CD4-positive, alpha-beta memory T cell (primary cell): ENCODE measurements around the gene BLOC1S4. TPM values are rescaled to one million over a fixed set of nuclear protein-coding genes. Genes with fewer than 3 reads are reported as not detected.
"Not testable (repeated sequence)": the region's sequence is repeated elsewhere in the genome, so short reads cannot be mapped to it uniquely, and the experiment has no call there.

ENCODE experiments used
- CTCF ChIA-PET: fragments of 350-600 bp; sonication (Branson Sonifier 250); formaldehyde crosslinking; loops from one replicate; lab custom pipeline; 2021; ENCODE audit warnings: inconsistent platforms; ENCODE audit not compliant: partially characterized antibody; lab: Charles Lee
- POLR2A ChIA-PET: fragments of 350-600 bp; sonication (Branson Sonifier 250); formaldehyde crosslinking; loops from one replicate; lab custom pipeline; 2021; ENCODE audit not compliant: partially characterized antibody; lab: Charles Lee
- DNase-seq, 5 donors: peaks; one replicate each; pipeline versions ENCODE4 v3.0.0 to v3.0.0-alpha.2; 2020 to 2022; ENCODE audit warnings: mixed read lengths in 1 of 5
- H3K27ac ChIP-seq: one replicate; pipeline ENCODE4 v1.7.0; 2013; ENCODE audit warnings: low read depth, low read length
- H3K27me3 ChIP-seq: 2 replicates; pipeline ENCODE4 v1.7.0; 2013; ENCODE audit warnings: mild to moderate bottlenecking, low read length, moderate library complexity; ENCODE audit not compliant: insufficient read depth
- H3K36me3 ChIP-seq: 2 replicates; pipeline ENCODE4 v1.7.0; 2013; ENCODE audit warnings: mild to moderate bottlenecking, low read length, moderate library complexity; ENCODE audit not compliant: insufficient read depth
- H3K4me1 ChIP-seq: 2 replicates; pipeline ENCODE4 v1.7.0; 2013; ENCODE audit warnings: mild to moderate bottlenecking, low read length, moderate library complexity; ENCODE audit not compliant: insufficient read depth
- H3K4me3 ChIP-seq, 2 donors: one replicate each; pipeline ENCODE4 v1.7.0; 2013; ENCODE audit warnings: low read length in 2 of 2, mild to moderate bottlenecking in 1 of 2
- H3K9me3 ChIP-seq, 2 donors: one replicate each; pipeline ENCODE4 v1.7.0; 2013; ENCODE audit warnings: low read length in 2 of 2, control low read depth in 1 of 2; ENCODE audit not compliant: control insufficient read depth in 1 of 2
- H3K27ac Mint-ChIP-seq, 7 donors: one replicate each; pipeline ENCODE4 v1.8.0; 2020 to 2021; ENCODE audit warnings: mixed read lengths in 7 of 7, mild to moderate bottlenecking in 6 of 7, inconsistent platforms in 3 of 7, moderate library complexity in 3 of 7
- H3K27me3 Mint-ChIP-seq, 2 donors: one replicate each; pipeline ENCODE4 v1.8.0; 2020 to 2021; ENCODE audit warnings: mixed read lengths in 2 of 2
- H3K36me3 Mint-ChIP-seq, 2 donors: one replicate each; pipeline ENCODE4 v1.8.0; 2020 to 2021; ENCODE audit warnings: mixed read lengths in 2 of 2, inconsistent platforms in 1 of 2, mild to moderate bottlenecking in 1 of 2
- H3K4me1 Mint-ChIP-seq, 4 donors: one replicate each; pipeline ENCODE4 v1.8.0; 2020 to 2021; ENCODE audit warnings: mixed read lengths in 4 of 4, mild to moderate bottlenecking in 1 of 4
- H3K4me3 Mint-ChIP-seq, 8 donors: one replicate each; pipeline ENCODE4 v1.8.0; 2020 to 2021; ENCODE audit warnings: mixed read lengths in 8 of 8, mild to moderate bottlenecking in 7 of 8, moderate library complexity in 6 of 8, inconsistent platforms in 3 of 8
- H3K9me3 Mint-ChIP-seq, 8 donors: one replicate each; pipeline ENCODE4 v1.8.0; 2020 to 2021; ENCODE audit warnings: mixed read lengths in 8 of 8, mild to moderate bottlenecking in 5 of 8, inconsistent platforms in 3 of 8, moderate library complexity in 1 of 8
- intact Hi-C: fragments of 100-400 bp; cut with micrococcal nuclease; formaldehyde crosslinking; loops from one replicate; pipeline ENCODE4 v1.15.1; 2023
- polyA plus RNA-seq, 2 donors: library from polyadenylated mRNA; unstranded; fragments of 300-500 nt; fragmentation: Illumina TruSeq; gene quantifications; one replicate each; pipeline ENCODE4 v1.2.3, GENCODE V29; 2021
- total RNA-seq, 2 experiments: library from RNA; stranded (reverse); gene quantifications; one replicate each; pipeline ENCODE4 v1.2.3, GENCODE V29; 2021

Gene BLOC1S4
- total and polyA plus RNA-seq, 4 experiments from 2014 or later: 35.3 to 76.2 (median 55.2) TPM

DNA sequence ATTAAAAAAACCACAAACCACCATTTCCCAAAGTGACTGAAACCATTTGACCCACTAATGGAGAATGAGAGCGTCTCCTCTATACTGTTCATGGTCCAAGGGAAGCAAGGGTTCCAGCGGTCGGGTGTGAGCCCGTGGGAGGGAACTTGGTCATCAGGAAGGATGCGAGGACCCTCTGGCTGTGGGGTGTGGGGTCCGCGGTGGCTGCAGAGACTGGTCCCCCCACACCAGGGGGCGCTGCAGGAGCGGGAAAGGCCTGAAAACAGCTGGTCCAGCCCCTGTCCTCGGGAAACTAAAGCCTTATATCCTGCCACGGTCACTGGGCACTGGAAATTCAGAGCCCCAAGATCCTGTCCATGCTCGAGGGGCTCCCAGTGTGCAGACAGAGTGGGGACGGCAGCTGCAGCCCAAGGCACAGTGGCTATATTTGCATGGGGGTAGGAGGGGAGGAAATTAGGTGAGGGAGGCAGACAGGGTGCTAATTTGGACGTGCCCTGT is 4.3 kb downstream of the BLOC1S4 start:
- H3K4me3 ChIP-seq: no peak overlapping the region
- DNase-seq: peak; percentile 67 to 80 (median 70)
- Mint-ChIP-seq H3K27ac (peak overlapping the region in 6 of 7 donors; percentile 37 to 90 (median 66)), H3K9me3 (peaks cover 0 to 1% (median 0%) of the 10 kb centered on the region in 8 donors), H3K27me3 (no peaks in the 10 kb centered on the region), H3K36me3 (peaks cover 5 to 13% of the 10 kb centered on the region in 2 donors), H3K4me3 (peak overlapping the region in 5 of 8 donors; percentile 43 to 80 (median 64)), H3K4me1 (peaks cover 24 to 41% (median 32%) of the 10 kb centered on the region in 4 donors)
- no peaks in the 10 kb centered on the region for H3K9me3 ChIP-seq
- no peaks in the 10 kb centered on the region for H3K27me3 ChIP-seq
- intact Hi-C loops: loop anchor here (1.0 kb wide), 2 partner anchors 63 to 154 kb away; no protein-coding TSS in a partner anchor
- no peak overlapping the region for H3K27ac ChIP-seq
- no peaks in the 10 kb centered on the region for H3K36me3 ChIP-seq
- peaks cover 35% of the 10 kb centered on the region for H3K4me1 ChIP-seq
- CTCF ChIA-PET: interaction anchor here (0.6 to 7.8 kb wide), 27 partner anchors 8 to 361 kb away, joined by 3 to 293 read pairs (median 4); partner anchors contain the start of genes GRPEL1, MRFAP1L1 and TADA2B
- POLR2A ChIA-PET: interaction anchor here (0.7 to 34.5 kb wide), 10 partner anchors 10 to 351 kb away, joined by 3 to 1401 read pairs (median 4); partner anchors contain the start of genes KIAA0232, MRFAP1L1 and S100P

DNA sequence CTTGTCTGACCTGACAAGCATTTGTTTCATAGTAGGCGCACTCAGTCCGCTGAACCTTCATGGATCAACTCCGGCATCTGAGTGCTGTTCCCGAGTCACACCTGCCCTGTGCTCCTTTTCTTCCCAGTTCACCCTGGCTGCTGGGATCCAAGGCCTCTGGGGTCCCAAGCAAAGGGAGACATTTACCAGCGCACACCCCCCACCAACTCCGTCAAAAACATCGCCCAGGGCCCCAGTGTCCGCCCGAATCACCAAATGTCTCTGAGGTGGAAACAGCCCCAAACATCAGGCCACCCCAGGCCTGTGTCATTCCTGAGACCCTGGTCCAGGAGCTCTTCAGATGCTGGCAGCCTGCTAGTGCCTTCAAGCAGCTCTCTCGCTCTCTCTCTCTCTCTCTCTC is 5.1 kb downstream of the BLOC1S4 start:
- no peaks in the 10 kb centered on the region for H3K9me3 ChIP-seq
- no peaks in the 10 kb centered on the region for H3K27me3 ChIP-seq
- H3K36me3 ChIP-seq: no peaks in the 10 kb centered on the region
- intact Hi-C loops: no loop called here
- peaks cover 5 to 9% of the 10 kb centered on the region in 2 donors for H3K36me3 Mint-ChIP-seq
- no peaks in the 10 kb centered on the region for H3K27me3 Mint-ChIP-seq
- ChIA-PET POLR2A (interaction anchor here (1.9 to 26.2 kb wide), 2 partner anchors 27 to 63 kb away, joined by 5 to 663 read pairs; partner anchors contain the start of gene S100P), CTCF (interaction anchor here (0.9 to 7.8 kb wide), 8 partner anchors 11 to 349 kb away, joined by 3 to 293 read pairs (median 6); partner anchors contain the start of genes GRPEL1 and MRFAP1L1)
- H3K4me1 ChIP-seq: peaks cover 30% of the 10 kb centered on the region
- no peak overlapping the region for H3K4me3 Mint-ChIP-seq
- H3K27ac Mint-ChIP-seq: peak overlapping the region in 3 of 7 donors; percentile 50 to 60 (median 58)
- peaks cover 16 to 33% (median 26%) of the 10 kb centered on the region in 4 donors for H3K4me1 Mint-ChIP-seq
- H3K27ac ChIP-seq: no peak overlapping the region
- DNase-seq: no peak
- no peak overlapping the region for H3K4me3 ChIP-seq
- peaks cover 0 to 1% (median 0%) of the 10 kb centered on the region in 8 donors for H3K9me3 Mint-ChIP-seq

- H3K27me3 Mint-ChIP-seq: no peaks in the 10 kb centered on the region
- CTCF ChIA-PET: interaction anchor here (7.8 kb wide), 1 partner anchor 152 kb away, joined by 293 read pairs; no protein-coding TSS in a partner anchor
- DNase-seq: no peak
- H3K36me3 Mint-ChIP-seq: peaks cover 4 to 5% of the 10 kb centered on the region in 2 donors
- Histone ChIP-seq H3K27me3 (no peaks in the 10 kb centered on the region), H3K4me3 (no peak overlapping the region), H3K36me3 (no peaks in the 10 kb centered on the region), H3K9me3 (no peaks in the 10 kb centered on the region), H3K4me1 (peaks cover 17% of the 10 kb centered on the region), H3K27ac (no peak overlapping the region)
- peak overlapping the region in 1 of 7 donors; percentile 45 for H3K27ac Mint-ChIP-seq
- peak overlapping the region in 1 of 8 donors; percentile 21 for H3K4me3 Mint-ChIP-seq
- peaks cover 0 to 1% (median 0%) of the 10 kb centered on the region in 8 donors for H3K9me3 Mint-ChIP-seq
- peaks cover 17 to 31% (median 23%) of the 10 kb centered on the region in 4 donors for H3K4me1 Mint-ChIP-seq
- POLR2A ChIA-PET: interaction anchor here (26.2 kb wide), 1 partner anchor 29 kb away, joined by 663 read pairs; the partner anchor contains the start of gene S100P
- intact Hi-C loops: no loop called here
Observed at GRCh38 chr4:6722891-6723290, 6.9 kb downstream of the BLOC1S4 start.

DNA sequence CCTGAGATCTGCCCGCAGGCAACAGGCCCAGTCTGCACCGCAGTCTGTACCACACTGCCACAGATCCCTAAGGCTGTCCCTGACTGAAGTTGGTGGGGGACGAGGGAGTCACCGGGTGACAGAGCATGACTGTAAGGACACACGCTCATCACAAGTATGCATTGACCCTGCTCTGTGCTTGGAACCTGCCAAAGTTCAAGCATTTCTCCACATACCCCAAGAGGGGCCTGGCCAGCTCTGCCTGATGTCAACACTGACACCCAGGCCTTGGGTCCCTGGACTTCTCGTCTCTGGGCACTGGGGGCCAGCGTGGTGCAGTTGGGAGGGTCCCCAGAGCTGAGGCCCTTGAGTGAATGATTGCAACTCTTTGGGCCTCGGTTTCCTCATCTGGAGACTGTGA is 7.9 kb downstream of the BLOC1S4 start:
- CTCF ChIA-PET: interaction anchor here (1.8 kb wide), 1 partner anchor 149 kb away, joined by 9 read pairs; no protein-coding TSS in a partner anchor
- DNase-seq: no peak
- H3K9me3 ChIP-seq: no peaks in the 10 kb centered on the region
- H3K9me3 Mint-ChIP-seq: peaks cover 0 to 1% (median 0%) of the 10 kb centered on the region in 8 donors
- H3K27ac Mint-ChIP-seq: no peak overlapping the region
- intact Hi-C loops: no loop called here
- no peak overlapping the region for H3K4me3 Mint-ChIP-seq
- peaks cover 3 to 4% of the 10 kb centered on the region in 2 donors for H3K36me3 Mint-ChIP-seq
- no peaks in the 10 kb centered on the region for H3K27me3 ChIP-seq
- no peak overlapping the region for H3K4me3 ChIP-seq
- no peaks in the 10 kb centered on the region for H3K36me3 ChIP-seq
- no peak overlapping the region for H3K27ac ChIP-seq
- H3K27me3 Mint-ChIP-seq: no peaks in the 10 kb centered on the region
- peaks cover 12% of the 10 kb centered on the region for H3K4me1 ChIP-seq
- H3K4me1 Mint-ChIP-seq: peaks cover 13 to 31% (median 21%) of the 10 kb centered on the region in 4 donors
- POLR2A ChIA-PET: interaction anchor here (26.2 kb wide), 1 partner anchor 30 kb away, joined by 663 read pairs; the partner anchor contains the start of gene S100P

DNA sequence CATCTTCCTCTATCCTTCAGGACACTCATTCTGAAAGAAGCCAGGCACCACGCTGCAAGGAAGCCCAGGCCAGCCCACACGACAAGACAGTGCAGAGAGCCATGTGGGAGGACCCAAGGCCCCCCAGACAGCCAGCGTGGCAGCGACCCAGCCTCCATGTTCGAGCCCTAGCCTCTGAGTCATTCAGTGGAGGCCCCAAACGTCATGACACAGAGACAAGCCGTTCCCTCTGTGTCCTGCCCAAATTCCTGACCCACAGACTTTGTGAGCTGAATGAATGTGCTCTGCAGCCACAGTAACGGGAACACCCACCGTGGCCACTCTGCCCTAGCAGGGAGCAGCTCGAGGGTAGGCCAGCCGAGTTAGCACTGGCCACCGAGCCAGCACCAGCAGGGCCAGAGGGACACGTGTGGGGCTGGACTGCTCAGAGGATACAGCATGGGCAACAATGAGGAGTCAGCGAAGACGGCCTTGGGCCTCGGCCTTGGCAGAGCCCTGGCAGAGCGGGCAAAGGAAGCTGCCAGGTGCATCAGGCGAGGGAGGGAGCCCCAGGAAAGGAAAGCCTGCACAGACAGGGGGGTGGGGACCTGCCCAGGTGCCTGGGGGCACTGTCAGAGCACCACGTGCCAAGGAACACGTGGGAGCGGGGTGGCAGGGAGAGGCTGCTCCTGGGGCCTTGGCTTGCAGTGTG is 8.6 kb downstream of the BLOC1S4 start:
- no peaks in the 10 kb centered on the region for H3K36me3 Mint-ChIP-seq
- peaks cover 0 to 1% (median 0%) of the 10 kb centered on the region in 8 donors for H3K9me3 Mint-ChIP-seq
- H3K27ac Mint-ChIP-seq: no peak overlapping the region
- H3K4me3 Mint-ChIP-seq: peak overlapping the region in 1 of 8 donors; percentile 16
- POLR2A ChIA-PET: no interaction called here
- CTCF ChIA-PET: interaction anchor here (0.8 to 1.8 kb wide), 2 partner anchors 149 to 346 kb away, joined by 4 to 9 read pairs; no protein-coding TSS in a partner anchor
- Histone ChIP-seq H3K4me1 (peaks cover 11% of the 10 kb centered on the region), H3K4me3 (no peak overlapping the region), H3K27me3 (no peaks in the 10 kb centered on the region), H3K27ac (no peak overlapping the region), H3K36me3 (no peaks in the 10 kb centered on the region), H3K9me3 (no peaks in the 10 kb centered on the region)
- peaks cover 8 to 25% (median 16%) of the 10 kb centered on the region in 4 donors for H3K4me1 Mint-ChIP-seq
- no peaks in the 10 kb centered on the region for H3K27me3 Mint-ChIP-seq
- DNase-seq: no peak
- intact Hi-C loops: no loop called here

- DNase-seq, H3K27me3 ChIP-seq, H3K4me3 Mint-ChIP-seq, H3K9me3 Mint-ChIP-seq, H3K4me1 ChIP-seq, H3K36me3 Mint-ChIP-seq, POLR2A ChIA-PET, H3K9me3 ChIP-seq, CTCF ChIA-PET, intact Hi-C loops, H3K27ac Mint-ChIP-seq, H3K4me3 ChIP-seq, H3K27me3 Mint-ChIP-seq, H3K36me3 ChIP-seq, H3K27ac ChIP-seq: not testable (repeated sequence)
- H3K4me1 Mint-ChIP-seq: peaks cover 6 to 19% (median 11%) of the 10 kb centered on the region in 4 donors
Observed at GRCh38 chr4:6725427-6725961, 9.5 kb downstream of the BLOC1S4 start.
